GM12864 (cell line): ENCODE measurements around the gene HPGDS.
"Not testable (repeated sequence)": the region's sequence is repeated elsewhere in the genome, so short reads cannot be mapped to it uniquely, and the experiment has no call there.

Experiments used
- DNase-seq: peaks from one replicate; pipeline ENCODE4 v3.0.0-alpha.2; 2011; ENCODE audit warnings: low read depth
- H3K4me3 ChIP-seq: 2 replicates; pipeline ENCODE4 v1.5.1; 2011; ENCODE audit warnings: mild to moderate bottlenecking, low read depth, low read length, control low read depth
- CTCF ChIP-seq: IDR thresholded peaks from 2 replicates; pipeline ENCODE4 v1.5.1; 2011; ENCODE audit warnings: low read depth, mild to moderate bottlenecking, moderate library complexity, low read length, control low read depth, inconsistent platforms; ENCODE audit errors: missing control alignments

HPGDS gene

GRCh38 chr4:94339779-94340178 lies 2.9 kb downstream of the HPGDS start:
- no peak for TF ChIP-seq CTCF
- peak; percentile 16 for DNase-seq
- no peak overlapping the region for H3K4me3 ChIP-seq

GRCh38 chr4:94338681-94339351 lies 3.8 kb downstream of the HPGDS start:
- peak; percentile 44 for DNase-seq
- TF ChIP-seq CTCF = no peak
- no peak overlapping the region for H3K4me3 ChIP-seq

GRCh38 chr4:94336791-94337190 lies 5.8 kb downstream of the HPGDS start:
- not testable (repeated sequence) for DNase-seq, H3K4me3 ChIP-seq

GRCh38 chr4:94336303-94336702 lies 6.3 kb downstream of the HPGDS start:
- TF ChIP-seq CTCF = no peak
- no peak for DNase-seq
- H3K4me3 ChIP-seq = no peak overlapping the region

GRCh38 chr4:94334962-94335361 lies 7.7 kb downstream of the HPGDS start:
- no peak overlapping the region for H3K4me3 ChIP-seq
- TF ChIP-seq CTCF = no peak

GRCh38 chr4:94334476-94334875 lies 8.2 kb downstream of the HPGDS start:
- DNase-seq = no peak
- no peak overlapping the region for H3K4me3 ChIP-seq
- TF ChIP-seq CTCF = no peak

More at GRCh38 chr4:94334962-94335361, 7.7 kb downstream of the HPGDS start:
- no peak for DNase-seq

- no peak for TF ChIP-seq CTCF
- no peak for DNase-seq
- H3K4me3 ChIP-seq = no peak overlapping the region
These were observed 8.8 kb downstream of the HPGDS start for GRCh38 chr4:94333866-94334265.
